ENCODE measurements around the gene RDH13.

DNA sequence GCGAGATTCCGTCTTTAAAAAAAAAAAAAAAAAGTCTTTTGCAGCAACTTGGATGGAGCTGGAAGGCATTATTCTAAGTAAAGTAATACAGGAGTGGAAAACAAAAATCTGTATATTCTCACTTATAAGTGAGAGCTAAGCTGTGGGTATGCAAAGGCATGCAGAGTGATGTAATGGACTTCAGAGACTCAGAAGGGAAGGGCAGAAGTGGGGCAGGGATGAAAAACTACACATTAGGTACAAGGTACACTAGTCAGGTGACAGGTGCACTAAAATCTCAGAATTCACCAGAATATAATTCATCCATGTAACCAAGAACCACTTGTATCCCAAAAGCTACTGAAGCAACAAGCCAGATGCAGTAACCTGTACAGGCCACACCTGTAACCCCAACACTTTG is 26.9 kb downstream of the RDH13 start:
- TF ChIP-seq, protein P1, sequence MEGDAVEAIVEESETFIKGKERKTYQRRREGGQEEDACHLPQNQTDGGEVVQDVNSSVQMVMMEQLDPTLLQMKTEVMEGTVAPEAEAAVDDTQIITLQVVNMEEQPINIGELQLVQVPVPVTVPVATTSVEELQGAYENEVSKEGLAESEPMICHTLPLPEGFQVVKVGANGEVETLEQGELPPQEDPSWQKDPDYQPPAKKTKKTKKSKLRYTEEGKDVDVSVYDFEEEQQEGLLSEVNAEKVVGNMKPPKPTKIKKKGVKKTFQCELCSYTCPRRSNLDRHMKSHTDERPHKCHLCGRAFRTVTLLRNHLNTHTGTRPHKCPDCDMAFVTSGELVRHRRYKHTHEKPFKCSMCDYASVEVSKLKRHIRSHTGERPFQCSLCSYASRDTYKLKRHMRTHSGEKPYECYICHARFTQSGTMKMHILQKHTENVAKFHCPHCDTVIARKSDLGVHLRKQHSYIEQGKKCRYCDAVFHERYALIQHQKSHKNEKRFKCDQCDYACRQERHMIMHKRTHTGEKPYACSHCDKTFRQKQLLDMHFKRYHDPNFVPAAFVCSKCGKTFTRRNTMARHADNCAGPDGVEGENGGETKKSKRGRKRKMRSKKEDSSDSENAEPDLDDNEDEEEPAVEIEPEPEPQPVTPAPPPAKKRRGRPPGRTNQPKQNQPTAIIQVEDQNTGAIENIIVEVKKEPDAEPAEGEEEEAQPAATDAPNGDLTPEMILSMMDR (IDR thresholded peaks at IDR 0.05), result no peak
- no peak for TF ChIP-seq POLR2A (IDR thresholded peaks at IDR 0.05)

Data from lower leg skin (tissue), 3 donors.